ENCODE measurements around the gene FGF12. TPM values are rescaled to one million over a fixed set of nuclear protein-coding genes. Genes with fewer than 3 reads are reported as not detected.
"Not testable (repeated sequence)": the region's sequence is repeated elsewhere in the genome, so short reads cannot be mapped to it uniquely, and the experiment has no call there.

FGF12 gene
- total RNA-seq, 4 donors from 2014 or later: 0.32 to 0.55 TPM; not detected in 2

GRCh38 chr3:192751148-192751547 is 23.8 kb upstream of the FGF12 start:
- TF ChIP-seq POLR2A (IDR thresholded peaks at IDR 0.05) (no peak), CTCF (IDR thresholded peaks at IDR 0.05) (no peak), EP300 (IDR thresholded peaks at IDR 0.05; ENCODE audit: low read depth) (no peak), POLR2AphosphoS5 (IDR thresholded peaks at IDR 0.05) (no peak)
- in situ Hi-C loops (cut with MboI; ENCODE audit: low pct_ligation_motif_present in 1 of 4, low pct_unique_long_range_greater_than_20kb in 1 of 4, low sequenced_read_pairs in 3 of 4): no loop called here

GRCh38 chr3:192750201-192750600 is 22.9 kb upstream of the FGF12 start:
- in situ Hi-C loops (cut with MboI; ENCODE audit: low pct_ligation_motif_present in 1 of 4, low pct_unique_long_range_greater_than_20kb in 1 of 4, low sequenced_read_pairs in 3 of 4): no loop called here
- no peaks in the 10 kb centered on the region for H3K9me3 ChIP-seq
- intact Hi-C loops (cut with DNase I; ENCODE audit: low total_unique reads): no loop called here
- H3K4me1 ChIP-seq: no peaks in the 10 kb centered on the region
- DNase-seq: no peak
- H3K36me3 ChIP-seq: no peaks in the 10 kb centered on the region
- H3K4me3 ChIP-seq: no peak overlapping the region
- TF ChIP-seq EP300 (IDR thresholded peaks at IDR 0.05; ENCODE audit: low read depth): no peak
- no peak for TF ChIP-seq POLR2A (IDR thresholded peaks at IDR 0.05)
- no peak for TF ChIP-seq POLR2AphosphoS5 (IDR thresholded peaks at IDR 0.05)
- no peak for TF ChIP-seq CTCF (IDR thresholded peaks at IDR 0.05)
- no peaks in the 10 kb centered on the region for H3K27me3 ChIP-seq
- no peak overlapping the region for H3K27ac ChIP-seq
- 48 to 67% methylated on average over 5 of the region's 5 CpGs for WGBS, 2 donors (ENCODE audit: low coverage in 1 of 2)

More at GRCh38 chr3:192751148-192751547, 23.8 kb upstream of the FGF12 start:
- Histone ChIP-seq H3K27me3 (no peaks in the 10 kb centered on the region), H3K36me3 (no peaks in the 10 kb centered on the region), H3K27ac (no peak overlapping the region), H3K4me3 (no peak overlapping the region), H3K9me3 (no peaks in the 10 kb centered on the region), H3K4me1 (no peaks in the 10 kb centered on the region)
- DNase-seq: no peak
- 37 to 63% methylated on average over 2 of the region's 2 CpGs for WGBS, 2 donors (ENCODE audit: low coverage in 1 of 2)
- intact Hi-C loops (cut with DNase I; ENCODE audit: low total_unique reads): no loop called here

GRCh38 chr3:192747746-192748145 is 20.4 kb upstream of the FGF12 start:
- H3K36me3 ChIP-seq: no peaks in the 10 kb centered on the region
- H3K4me1 ChIP-seq: no peaks in the 10 kb centered on the region
- DNase-seq: no peak
- intact Hi-C loops (cut with DNase I; ENCODE audit: low total_unique reads) (no loop called here), in situ Hi-C loops (cut with MboI; ENCODE audit: low pct_ligation_motif_present in 1 of 4, low pct_unique_long_range_greater_than_20kb in 1 of 4, low sequenced_read_pairs in 3 of 4) (no loop called here)
- TF ChIP-seq POLR2A (IDR thresholded peaks at IDR 0.05) (no peak), EP300 (IDR thresholded peaks at IDR 0.05; ENCODE audit: low read depth) (no peak), CTCF (IDR thresholded peaks at IDR 0.05) (no peak), POLR2AphosphoS5 (IDR thresholded peaks at IDR 0.05) (no peak)
- no peak overlapping the region for H3K27ac ChIP-seq
- 43 to 46% methylated on average over 2 to 3 of the region's 3 CpGs for WGBS, 2 donors (ENCODE audit: low coverage in 1 of 2)
- H3K4me3 ChIP-seq: no peak overlapping the region
- H3K27me3 ChIP-seq: no peaks in the 10 kb centered on the region
- no peaks in the 10 kb centered on the region for H3K9me3 ChIP-seq

GRCh38 chr3:192747145-192747544 is 19.8 kb upstream of the FGF12 start:
- WGBS, 2 donors (ENCODE audit: low coverage in 1 of 2): 63 to 79% methylated on average over 1 of the region's 1 CpG
- no peaks in the 10 kb centered on the region for H3K27me3 ChIP-seq
- in situ Hi-C loops (cut with MboI; ENCODE audit: low pct_ligation_motif_present in 1 of 4, low pct_unique_long_range_greater_than_20kb in 1 of 4, low sequenced_read_pairs in 3 of 4) (no loop called here), intact Hi-C loops (cut with DNase I; ENCODE audit: low total_unique reads) (no loop called here)
- H3K4me1 ChIP-seq: no peaks in the 10 kb centered on the region
- no peak overlapping the region for H3K4me3 ChIP-seq
- H3K9me3 ChIP-seq: no peaks in the 10 kb centered on the region
- DNase-seq: no peak
- H3K36me3 ChIP-seq: no peaks in the 10 kb centered on the region
- TF ChIP-seq POLR2AphosphoS5 (IDR thresholded peaks at IDR 0.05) (no peak), POLR2A (IDR thresholded peaks at IDR 0.05) (no peak)
- no peak overlapping the region for H3K27ac ChIP-seq

- Histone ChIP-seq H3K9me3 (no peaks in the 10 kb centered on the region), H3K27me3 (no peaks in the 10 kb centered on the region), H3K36me3 (no peaks in the 10 kb centered on the region), H3K27ac (no peak overlapping the region), H3K4me3 (no peak overlapping the region), H3K4me1 (no peaks in the 10 kb centered on the region)
- intact Hi-C loops (cut with DNase I; ENCODE audit: low total_unique reads) (no loop called here), in situ Hi-C loops (cut with MboI; ENCODE audit: low pct_ligation_motif_present in 1 of 4, low pct_unique_long_range_greater_than_20kb in 1 of 4, low sequenced_read_pairs in 3 of 4) (no loop called here)
- WGBS, 2 donors (ENCODE audit: low coverage in 1 of 2): 91% methylated on average over 7 of the region's 7 CpGs; no CpG with 5 or more reads in 1 of the 2 donors
- TF ChIP-seq EP300 (IDR thresholded peaks at IDR 0.05; ENCODE audit: low read depth) (no peak), POLR2A (IDR thresholded peaks at IDR 0.05) (no peak), CTCF (IDR thresholded peaks at IDR 0.05) (no peak), POLR2AphosphoS5 (IDR thresholded peaks at IDR 0.05) (no peak)
- no peak for DNase-seq
Measured at GRCh38 chr3:192745150-192745549, 17.8 kb upstream of the FGF12 start.

GRCh38 chr3:192744604-192745003 is 17.3 kb upstream of the FGF12 start:
- H3K4me1 ChIP-seq; intact Hi-C loops (cut with DNase I; ENCODE audit: low total_unique reads); H3K4me3 ChIP-seq; H3K27me3 ChIP-seq; DNase-seq; H3K36me3 ChIP-seq; H3K27ac ChIP-seq; in situ Hi-C loops (cut with MboI; ENCODE audit: low pct_ligation_motif_present in 1 of 4, low pct_unique_long_range_greater_than_20kb in 1 of 4, low sequenced_read_pairs in 3 of 4); H3K9me3 ChIP-seq: not testable (repeated sequence)
- 71% methylated on average over 10 of the region's 19 CpGs; no CpG with 5 or more reads in 1 of the 2 donors for WGBS, 2 donors (ENCODE audit: low coverage in 1 of 2)
